ENCODE results near the gene SLC35F1.
"Not testable (repeated sequence)": the region's sequence is repeated elsewhere in the genome, so short reads cannot be mapped to it uniquely, and the experiment has no call there.

SLC35F1 gene

DNA sequence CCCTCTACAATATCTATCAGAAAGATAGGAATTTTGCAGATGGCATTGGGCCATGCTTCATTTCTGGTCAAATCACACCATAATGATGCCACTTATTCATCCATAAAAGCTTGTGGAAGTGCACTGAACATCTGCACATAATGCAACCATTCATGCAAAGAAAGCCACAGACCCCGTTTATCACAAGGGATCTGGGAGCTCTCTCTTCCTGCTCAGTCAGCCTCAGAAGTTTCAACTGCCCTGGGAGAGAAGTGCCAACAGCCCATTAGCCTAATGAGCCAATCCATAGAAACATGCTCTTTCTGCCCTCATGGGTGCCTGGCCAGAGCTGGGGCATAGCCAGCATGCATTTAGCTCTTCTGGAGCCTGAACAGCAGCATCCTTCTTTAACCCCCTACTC, 85.8 kb downstream of the SLC35F1 start:
- no peak for DNase-seq (ENCODE audit: low spot score)

DNA sequence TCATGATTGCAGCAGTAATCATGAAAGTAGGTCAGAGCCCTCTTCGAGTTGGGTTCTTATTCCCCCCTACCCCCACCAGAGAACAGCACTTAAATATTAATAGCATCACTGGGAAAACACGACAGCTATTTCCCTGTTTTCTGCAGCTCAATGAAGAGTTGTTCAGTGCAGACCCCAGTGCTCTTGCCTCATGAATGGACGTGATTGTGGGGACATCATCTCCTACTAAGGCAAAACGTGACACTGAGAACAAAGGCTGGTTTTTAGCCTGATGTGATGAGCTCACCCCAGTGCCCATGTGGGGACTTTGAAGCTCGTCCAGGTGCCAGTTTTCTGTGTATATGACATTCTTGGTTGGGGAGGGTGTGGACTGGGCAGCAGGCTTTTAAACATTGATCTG, 105.9 kb downstream of the SLC35F1 start:
- no peak for DNase-seq (ENCODE audit: low spot score)

DNA sequence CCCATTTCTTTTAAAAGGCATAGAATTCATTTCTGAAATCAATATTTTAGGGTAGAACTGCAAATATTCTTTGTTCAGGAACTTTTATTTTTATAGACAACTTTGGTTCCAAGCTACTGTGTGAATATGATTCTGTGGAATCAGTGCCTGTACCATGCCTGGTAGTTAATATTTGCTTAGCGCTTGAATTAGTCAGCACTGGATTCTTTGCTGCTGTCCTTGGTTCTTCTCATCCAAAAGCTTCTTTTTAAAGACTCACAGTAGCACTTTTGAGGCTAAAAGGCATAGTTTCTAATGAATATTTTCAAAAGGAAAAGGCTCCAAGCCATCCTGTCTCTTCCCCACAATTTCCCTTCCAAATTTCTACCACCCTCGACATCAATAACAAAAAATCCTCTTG, 109.5 kb downstream of the SLC35F1 start:
- no peak for DNase-seq (ENCODE audit: low spot score)

DNA sequence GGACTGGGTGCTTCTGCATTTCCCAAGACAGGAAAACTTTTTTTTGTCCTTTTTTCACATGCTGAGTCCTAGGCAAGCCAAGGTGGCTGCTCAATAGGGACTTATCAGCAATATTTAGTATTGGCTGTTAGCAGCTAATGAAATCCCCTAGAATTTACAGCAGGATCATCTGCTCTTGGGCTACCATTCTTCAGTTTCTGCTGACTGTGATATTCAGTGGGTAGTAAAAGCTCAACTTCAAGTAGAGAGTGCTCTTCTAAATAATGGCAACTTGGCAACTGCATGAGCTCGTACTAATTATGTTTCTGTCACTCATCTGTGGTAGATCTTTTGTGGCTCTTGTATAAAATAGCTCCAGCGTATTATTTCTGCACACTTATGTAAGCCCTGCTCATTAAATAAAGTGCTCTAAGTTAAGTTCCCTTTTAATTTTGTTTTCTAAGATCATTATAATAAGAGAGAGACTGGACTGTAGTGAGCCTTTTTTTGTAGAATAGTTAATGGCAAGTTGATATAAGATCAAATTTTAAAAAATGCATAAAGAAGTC, 110.3 kb downstream of the SLC35F1 start:
- no peak for DNase-seq (ENCODE audit: low spot score)

DNA sequence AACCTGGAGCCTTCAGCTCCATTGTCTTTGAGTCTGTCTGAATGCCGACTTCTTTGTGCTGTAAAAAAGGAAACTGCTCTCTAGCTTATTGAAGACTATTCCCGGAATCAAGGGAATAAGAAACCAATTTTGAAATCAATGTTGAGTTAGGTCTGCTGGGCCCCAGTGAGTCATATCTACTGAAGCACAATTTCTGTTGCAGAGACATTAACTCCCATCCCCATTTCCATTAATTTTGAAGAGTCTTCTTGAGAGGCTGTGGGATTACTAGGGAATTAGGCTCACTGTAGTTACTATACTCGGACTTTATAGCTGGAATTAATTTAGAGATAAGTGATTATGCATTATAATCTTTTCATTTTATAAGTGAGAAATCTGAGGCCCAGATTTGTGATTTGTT, 116.7 kb downstream of the SLC35F1 start:
- no peak for DNase-seq (ENCODE audit: low spot score)

DNA sequence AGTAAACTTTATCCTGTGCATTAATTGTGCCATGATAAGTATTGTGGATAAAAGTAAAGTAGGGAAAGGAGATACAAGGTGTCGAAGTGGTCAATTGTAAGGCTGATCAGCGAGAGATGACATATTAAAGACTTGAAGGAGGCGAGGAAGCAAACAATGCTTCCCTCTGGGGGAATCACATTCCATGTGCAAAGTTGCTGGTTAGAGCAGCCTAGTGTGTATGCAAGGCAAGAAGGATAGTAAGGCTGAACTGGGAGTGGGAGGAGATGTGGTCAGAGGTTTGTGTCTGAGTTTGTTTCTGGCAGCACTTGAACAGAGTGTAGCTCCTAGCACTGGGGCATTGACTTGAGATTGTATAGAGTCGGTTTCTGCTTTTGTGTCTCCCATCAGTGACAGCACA, 122.9 kb downstream of the SLC35F1 start:
- no peak for DNase-seq (ENCODE audit: low spot score)

DNA sequence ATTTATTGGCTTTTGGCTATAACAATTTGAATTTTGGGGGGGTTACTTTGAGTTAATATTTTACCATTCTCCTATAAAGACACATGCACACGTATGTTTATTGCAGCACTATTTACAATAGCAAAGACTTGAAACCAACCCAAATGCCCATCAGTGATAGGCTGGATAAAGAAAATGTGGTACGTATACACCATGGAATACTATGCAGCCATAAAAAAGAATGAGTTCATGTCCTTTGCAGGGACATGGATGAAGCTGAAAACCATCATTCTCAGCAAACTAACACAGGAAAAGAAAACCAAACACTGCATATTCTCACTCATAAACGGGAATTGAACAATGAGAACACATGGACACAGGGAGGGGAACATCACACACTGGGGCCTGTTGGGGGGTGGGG, 130.4 kb downstream of the SLC35F1 start:
- not testable (repeated sequence) for DNase-seq (ENCODE audit: low spot score)

DNA sequence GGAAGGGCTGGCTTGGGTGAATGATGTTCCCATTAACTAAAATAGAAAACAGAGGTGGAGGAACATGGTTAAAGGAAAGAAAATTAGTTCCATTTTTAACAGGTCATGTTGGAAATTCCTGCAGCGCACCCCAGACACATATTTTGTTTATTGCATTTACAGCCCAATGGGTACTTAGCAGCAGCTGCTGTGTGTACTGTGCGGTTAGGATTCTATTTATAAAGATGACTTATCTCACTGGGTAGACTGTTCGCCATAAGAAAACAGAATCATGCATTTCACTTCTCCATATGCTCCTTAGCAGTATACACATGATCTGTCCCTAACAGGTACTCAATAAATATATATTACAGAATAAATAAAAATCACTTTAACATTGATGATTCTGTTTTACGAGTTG, 135.8 kb downstream of the SLC35F1 start:
- DNase-seq (ENCODE audit: low spot score) = no peak

DNA sequence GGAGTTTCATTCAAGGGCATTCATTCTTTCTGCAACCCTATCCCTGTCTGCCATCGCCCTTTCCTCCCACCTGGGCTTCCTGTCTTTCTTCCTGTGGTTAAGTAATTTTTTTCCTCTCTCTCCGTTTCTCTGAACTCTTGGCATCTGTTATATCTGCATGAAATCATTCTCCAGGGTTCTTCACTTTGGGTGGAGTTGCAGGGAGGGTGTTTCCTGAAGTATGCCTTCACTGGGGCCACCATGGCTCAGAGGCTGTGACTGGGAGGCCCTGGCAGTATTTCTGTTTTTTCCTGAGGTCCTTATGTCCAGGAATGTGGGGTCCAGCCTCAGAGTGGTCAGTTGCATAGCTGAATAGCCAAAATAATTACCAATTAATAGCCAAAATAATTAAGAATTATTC, 137.2 kb downstream of the SLC35F1 start:
- DNase-seq (ENCODE audit: low spot score) = no peak

DNA sequence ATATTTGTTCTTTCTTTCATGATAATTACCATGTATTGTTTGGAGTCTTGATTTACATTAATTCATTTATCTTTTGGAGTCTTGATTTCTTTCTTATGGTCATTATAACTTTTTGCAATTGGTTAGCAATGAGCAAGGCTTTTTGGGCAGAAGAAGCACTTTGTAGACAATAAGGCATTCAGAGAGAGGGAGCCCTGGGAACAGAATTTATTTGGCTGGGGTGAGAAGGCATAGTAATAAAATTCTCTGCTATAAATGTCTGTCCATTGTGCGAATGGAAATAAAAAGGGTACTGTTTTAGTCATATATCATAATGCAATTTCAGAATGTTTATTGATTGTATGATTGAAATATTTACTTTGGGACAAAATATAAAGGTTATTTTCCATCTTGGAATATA, 147.0 kb downstream of the SLC35F1 start:
- DNase-seq (ENCODE audit: low spot score) = no peak

DNA sequence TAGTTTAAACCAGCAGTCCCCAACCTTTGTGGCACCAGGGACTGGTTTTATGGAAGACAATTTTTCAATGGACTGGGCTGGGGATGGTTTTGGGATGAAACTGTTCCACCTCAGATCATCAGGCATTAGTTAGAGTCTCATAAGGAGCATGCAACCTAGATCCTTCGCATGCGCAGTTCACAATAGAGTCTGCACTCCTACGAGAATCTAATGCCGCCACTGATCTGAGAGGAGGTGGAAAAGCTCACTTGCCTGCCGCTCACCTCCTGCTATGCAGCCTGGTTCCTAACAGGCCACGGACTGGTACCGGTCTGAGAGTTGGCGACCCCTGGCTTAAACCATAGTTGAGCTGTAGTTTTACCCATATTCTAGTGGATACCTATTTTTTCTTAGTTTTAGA, 154.6 kb downstream of the SLC35F1 start:
- no peak for DNase-seq (ENCODE audit: low spot score)

DNA sequence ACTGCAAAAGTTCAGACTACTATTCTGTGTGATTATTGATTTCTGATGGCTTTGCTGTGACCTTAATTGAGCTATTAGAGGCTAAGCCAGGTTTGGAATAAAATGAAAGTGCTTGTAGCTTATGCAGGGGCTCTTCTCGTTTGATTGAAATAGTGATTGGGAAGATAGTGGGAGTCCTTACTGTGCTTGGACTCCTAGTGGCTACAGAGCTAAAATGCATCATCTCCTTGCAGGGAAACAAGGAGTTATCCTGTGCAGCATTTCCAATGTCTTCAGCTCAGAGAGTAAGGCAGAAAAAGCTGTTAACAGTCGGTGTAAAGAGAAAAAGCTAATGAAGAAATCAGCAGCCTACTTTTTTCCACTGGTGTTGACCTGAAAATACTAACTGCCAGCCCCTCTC, 173.5 kb downstream of the SLC35F1 start:
- DNase-seq (ENCODE audit: low spot score) = peak; percentile 1

DNA sequence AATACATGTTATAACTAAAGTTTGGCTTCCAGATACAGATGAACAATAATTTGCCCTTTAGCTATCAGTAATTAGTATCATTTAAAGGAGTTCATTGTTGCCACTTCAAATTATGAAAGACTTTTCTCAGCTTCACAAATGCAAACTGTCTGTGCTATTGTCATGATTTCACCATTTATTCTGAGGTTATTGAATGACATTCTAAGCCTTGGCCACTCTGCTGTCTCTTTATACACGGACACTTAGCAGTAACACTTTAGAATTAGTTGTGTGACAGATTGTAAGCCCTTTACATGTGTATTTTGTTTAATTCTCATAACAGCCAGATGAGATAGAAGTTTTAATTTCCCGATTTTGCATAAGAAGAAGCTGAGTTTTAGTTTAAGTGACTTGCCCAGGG, 176.6 kb downstream of the SLC35F1 start:
- no peak for DNase-seq (ENCODE audit: low spot score)

DNA sequence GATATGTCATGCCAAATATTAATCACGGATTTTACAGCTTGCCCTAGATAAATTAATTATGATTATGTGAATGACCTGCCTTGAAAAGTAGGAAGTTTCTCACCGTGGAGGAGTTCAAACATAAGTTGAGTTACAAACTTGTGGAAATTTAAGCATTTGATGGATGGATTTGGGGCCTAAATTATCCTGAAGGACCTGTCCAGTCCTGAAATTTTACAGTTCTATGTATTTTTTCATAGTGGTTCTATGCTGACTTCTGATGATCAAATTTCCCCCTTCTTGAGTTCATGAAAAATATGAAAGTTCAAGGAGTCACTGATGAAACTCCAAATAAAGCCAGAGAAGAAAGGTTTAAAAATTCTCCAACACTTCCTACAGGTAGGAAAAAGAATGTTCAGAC, 178.6 kb downstream of the SLC35F1 start:
- no peak for DNase-seq (ENCODE audit: low spot score)

DNA sequence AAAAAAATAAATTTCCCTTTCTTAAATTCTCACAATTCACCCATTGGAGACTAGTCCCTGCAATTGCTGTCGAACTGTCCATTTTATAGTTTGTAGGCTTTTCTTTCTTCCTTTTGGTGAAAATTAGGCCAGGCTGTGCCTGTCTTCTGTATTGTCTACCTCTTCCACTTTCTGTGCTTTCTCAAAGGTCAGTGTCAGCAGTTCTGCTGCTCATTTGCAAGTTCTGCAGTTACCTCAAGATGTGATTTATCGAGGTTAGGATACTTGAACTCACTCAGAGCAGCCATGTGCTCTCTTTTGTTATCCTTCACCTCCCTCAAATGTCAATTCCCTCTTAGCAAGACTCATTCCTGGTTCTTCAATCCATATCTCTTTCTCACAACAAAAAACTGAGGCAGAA, 179.1 kb downstream of the SLC35F1 start:
- DNase-seq (ENCODE audit: low spot score) = no peak

DNA sequence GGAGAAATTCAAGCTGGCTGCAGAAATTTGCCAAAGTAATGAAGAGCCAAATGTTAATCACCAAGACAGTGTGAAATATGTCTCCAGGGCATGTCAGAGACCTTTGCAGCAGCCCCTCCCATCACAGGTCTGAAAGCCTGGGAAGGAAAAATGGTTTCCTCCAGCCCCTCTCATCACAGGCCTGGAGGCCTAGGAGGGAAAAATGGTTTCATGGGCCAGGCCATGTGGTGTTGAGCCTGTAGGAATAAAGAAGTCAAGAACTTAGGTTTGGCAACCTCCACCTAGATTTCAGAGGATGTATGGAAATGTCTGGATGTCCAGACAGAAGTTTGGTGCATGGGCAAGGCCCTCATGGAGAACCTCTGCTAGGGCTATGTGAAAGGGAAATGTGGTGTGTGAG, 185.0 kb downstream of the SLC35F1 start:
- no peak for DNase-seq (ENCODE audit: low spot score)

DNA sequence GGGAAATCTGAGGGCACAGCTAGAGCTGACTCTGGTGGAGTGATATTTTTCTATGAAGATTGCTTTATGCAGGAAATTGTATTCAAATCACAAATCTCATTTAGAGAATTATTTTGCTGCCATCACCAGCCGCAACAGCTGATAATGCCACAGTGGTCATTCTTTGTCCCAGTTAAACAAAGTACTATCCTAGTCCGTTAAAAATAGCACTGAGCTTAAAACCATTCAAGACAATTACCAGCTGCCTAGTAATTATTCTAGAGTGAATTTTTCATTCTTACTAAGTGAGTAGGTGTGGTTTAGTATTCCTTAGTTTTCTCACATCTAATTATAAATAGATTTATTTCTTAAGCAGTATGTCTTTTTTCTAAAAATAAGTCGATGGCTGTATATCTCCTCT, 190.5 kb downstream of the SLC35F1 start:
- no peak for DNase-seq (ENCODE audit: low spot score)

DNA sequence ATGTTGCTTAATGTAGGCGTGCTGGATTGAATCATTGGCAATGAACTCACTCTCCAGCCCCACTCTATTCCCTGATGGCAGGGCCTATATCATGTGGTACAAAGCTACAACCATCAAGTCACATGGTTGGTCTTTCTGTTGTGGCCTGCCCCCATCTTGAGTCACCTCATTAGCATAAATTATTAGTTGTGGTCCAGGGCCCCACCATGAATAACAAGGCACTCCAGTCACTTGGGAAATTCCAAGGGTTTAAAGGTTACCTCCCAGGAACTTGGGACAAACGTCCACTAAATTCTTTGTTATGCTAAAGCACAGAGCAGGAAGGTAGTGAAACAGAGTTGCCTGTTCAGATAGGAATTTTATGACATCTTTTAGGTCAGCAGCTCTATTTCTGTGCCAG, 193.7 kb downstream of the SLC35F1 start:
- no peak for DNase-seq (ENCODE audit: low spot score)

DNA sequence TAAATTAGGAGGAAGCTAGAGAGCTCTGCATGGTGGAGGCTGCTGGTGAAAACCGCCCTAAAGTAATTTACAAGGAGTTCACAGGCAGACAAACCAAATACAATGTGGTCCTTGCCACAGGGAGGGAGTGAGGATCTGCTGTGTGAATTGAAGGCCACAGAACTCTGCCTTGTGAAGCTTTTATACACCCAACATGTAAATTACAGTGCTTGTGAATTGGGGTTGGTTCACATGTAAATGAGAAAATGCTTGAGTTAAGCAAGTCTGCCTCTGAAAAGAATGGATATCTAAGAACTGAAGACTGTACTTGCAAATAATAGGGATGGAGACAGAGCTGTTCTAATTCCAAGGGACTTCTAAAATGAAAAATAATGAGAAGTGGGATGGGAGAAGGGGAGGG, 194.2 kb downstream of the SLC35F1 start:
- no peak for DNase-seq (ENCODE audit: low spot score)

DNA sequence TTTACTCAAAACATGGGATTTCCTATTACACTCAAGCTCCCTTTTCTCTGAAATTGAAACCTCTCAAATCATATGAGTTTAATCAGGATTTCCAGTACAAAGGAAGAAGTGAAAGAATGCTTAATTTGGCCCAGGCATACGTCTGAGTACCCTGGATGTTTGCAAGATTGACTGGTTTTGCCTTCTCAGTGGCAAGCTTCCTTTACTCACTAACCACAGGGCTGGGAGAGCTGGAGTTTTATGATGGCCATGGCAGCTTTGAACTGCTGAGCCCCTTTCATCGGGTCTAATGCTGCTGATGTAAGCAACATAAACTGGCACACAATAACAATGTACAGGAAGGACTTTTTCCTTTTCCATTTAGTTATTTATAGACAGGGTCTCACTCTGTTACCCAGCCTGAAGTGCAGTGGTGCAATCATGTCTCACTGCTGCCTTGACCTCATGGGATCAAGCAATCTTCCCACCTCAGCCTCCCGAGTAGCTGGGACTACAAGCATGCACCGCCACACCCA, 194.8 kb downstream of the SLC35F1 start:
- DNase-seq (ENCODE audit: low spot score) = no peak

DNA sequence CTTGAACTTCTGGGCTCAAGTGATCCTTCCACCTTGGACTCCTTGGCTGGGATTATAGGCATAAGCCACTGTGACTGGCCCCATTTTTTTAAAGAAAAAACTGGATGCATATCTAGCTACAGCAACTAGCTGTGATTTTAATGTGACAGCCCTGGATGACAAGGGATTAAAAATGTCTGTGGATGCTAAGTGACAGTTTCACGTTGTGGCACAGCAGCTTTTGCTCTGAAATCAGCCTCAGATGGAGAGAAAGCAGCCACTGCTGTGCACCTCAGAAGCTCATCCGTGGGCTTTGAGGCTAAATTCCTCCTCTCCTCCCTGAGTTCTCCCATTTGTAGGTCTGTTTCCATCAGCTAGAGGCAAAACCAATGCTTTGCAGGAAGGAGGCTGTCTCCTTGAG, 195.3 kb downstream of the SLC35F1 start:
- no peak for DNase-seq (ENCODE audit: low spot score)

DNA sequence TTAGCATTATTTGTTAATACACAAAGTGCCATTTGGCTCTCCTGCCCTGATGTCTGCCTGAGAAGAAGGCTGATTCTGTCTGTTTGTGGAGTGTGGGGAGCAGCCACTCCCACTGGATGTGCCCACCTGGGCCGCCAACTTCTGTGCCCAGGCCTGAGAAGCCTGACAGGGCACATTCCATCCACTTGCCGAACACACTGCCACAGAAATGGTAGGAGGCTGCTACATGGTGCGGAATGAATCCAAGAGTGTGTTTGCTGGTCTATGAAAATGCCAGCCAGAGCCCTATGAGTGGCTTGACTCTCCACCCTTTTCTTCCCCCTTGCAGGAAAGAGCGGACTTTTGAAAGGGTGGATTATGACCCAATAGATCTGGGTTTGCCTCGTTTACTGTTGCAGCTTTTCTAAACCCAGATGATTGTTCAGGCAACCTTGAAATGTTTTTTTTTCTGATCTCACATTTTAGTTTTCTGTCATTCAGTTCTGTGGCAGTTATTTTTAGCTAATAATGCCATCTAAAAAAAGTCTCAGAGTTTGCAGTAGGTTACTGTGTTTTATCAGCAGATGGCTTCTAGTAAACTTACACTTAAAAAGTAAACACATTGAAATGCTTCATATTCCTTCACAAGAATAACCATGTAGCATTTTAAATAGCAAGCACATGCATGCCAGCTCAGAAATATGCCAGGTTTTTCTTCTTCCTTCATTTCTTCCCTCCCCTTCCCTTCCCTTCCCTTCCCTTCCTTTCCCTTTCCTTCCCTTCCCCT, 196.5 kb downstream of the SLC35F1 start:
- no peak for DNase-seq (ENCODE audit: low spot score)

DNA sequence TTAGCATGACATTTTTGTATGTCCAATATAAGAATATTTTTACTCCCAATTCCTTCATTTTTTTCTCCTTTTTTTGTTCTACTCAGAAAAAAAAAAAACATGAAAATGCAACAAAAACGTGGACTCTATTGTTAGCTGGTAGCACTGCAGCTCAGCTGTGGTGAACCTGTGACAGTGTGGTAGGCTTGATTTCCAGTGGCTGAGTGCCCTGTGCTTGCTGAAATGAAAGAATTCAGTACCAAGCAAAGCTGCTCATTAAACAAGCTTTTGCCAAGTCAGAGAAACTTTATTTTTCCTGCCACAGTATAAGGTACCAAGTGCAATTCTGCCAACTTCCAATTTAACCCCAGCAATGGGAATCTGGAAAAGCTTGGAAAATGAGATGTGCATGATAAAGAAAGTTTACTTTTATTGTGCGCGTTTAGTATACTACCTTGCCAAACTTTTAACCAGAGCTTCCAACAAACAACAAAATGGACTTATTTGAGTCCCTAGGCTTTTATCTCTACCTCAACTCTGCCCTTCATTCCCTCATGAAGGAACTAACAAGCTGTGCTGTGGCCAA, 215.2 kb downstream of the SLC35F1 start:
- DNase-seq (ENCODE audit: low spot score) = no peak

DNA sequence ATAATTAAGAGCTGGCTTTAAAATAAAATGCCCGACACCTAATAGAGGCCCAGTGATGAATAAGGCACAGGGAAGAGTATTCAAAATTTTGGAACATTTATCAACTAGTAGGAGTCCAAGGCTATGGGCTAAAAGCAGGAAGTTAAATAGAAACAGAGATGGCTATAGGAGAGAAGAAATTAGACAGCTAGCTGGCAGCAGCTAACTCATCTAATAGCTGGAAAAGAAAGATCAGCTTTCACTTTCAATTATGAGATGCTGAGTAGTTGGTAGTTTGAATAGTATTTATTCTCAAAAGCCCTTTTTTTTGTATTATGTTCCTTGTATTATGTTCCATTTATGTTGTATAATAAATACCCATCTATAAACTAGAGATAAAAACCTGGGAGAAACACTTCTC, 215.7 kb downstream of the SLC35F1 start:
- no peak for DNase-seq (ENCODE audit: low spot score)

All from RKO (cell line).